C4-2B (cell line): ENCODE results near the gene EDC3.

Source experiments
- H3K27ac ChIP-seq: fragments of 450-650 bp; 2 replicates; pipeline ENCODE4 v1.5.1; 2017
- CTCF ChIP-seq: fragments of 450-650 bp; conservative IDR thresholded peaks from 2 replicates; pipeline ENCODE4 v1.5.1; 2017; ENCODE audit warnings: mild to moderate bottlenecking
- ZFX ChIP-seq: fragments of 450-650 bp; IDR thresholded peaks from 2 replicates; pipeline ENCODE4 v1.6.1; 2017

EDC3 gene

GRCh38 chr15:74727727-74728126 is 31.9 kb upstream of the EDC3 start:
- no peak for TF ChIP-seq CTCF
- no peak for TF ChIP-seq ZFX
- no peak overlapping the region for H3K27ac ChIP-seq

- no peak for TF ChIP-seq CTCF
- no peak for TF ChIP-seq ZFX
- no peak overlapping the region for H3K27ac ChIP-seq
These were observed 30.9 kb upstream of the EDC3 start for GRCh38 chr15:74726774-74727164.

- H3K27ac ChIP-seq, result peak overlapping the region; percentile 52
These were observed 30.3 kb upstream of the EDC3 start for GRCh38 chr15:74725845-74726773.

DNA sequence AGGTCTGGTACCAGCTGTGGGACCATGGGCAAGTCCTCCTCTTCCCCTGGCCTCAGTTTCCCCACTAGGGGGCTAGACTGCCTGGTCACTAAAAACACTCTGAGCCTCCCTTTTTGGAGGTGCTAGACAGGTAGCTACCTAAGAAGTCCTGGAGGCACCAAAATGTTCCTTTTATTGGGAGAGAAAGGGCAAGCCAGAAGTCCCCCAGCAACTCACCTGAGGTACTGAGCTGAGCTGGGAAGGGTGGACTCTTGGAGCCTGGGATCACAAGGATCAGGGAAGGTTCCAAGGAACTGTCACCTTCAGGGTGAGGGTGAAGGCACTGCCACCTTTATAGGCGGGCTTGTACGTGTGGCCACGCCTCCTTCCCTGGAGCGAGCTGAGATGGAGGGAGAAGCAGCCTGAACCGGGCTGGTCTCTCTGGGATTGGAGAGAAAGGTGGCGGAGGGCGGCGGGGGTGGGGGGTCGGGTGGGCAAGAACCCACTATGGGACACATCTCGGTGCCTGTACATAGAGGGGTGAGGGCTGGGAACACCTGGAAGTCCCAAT is 29.5 kb upstream of the EDC3 start, which contains the start of gene CYP1A1:
Gene CYP1A1 (minus strand): TSS at position 304 of the 550 bp plus-strand sequence. CDS start 2,431 bp downstream, outside the sequence.
- no peak for TF ChIP-seq CTCF
- TF ChIP-seq ZFX, result no peak
- peak within 1 kb of the TSS; percentile 52 for H3K27ac ChIP-seq

More at GRCh38 chr15:74725845-74726773, 30.3 kb upstream of the EDC3 start:
- no peak for TF ChIP-seq ZFX
- no peak for TF ChIP-seq CTCF

DNA sequence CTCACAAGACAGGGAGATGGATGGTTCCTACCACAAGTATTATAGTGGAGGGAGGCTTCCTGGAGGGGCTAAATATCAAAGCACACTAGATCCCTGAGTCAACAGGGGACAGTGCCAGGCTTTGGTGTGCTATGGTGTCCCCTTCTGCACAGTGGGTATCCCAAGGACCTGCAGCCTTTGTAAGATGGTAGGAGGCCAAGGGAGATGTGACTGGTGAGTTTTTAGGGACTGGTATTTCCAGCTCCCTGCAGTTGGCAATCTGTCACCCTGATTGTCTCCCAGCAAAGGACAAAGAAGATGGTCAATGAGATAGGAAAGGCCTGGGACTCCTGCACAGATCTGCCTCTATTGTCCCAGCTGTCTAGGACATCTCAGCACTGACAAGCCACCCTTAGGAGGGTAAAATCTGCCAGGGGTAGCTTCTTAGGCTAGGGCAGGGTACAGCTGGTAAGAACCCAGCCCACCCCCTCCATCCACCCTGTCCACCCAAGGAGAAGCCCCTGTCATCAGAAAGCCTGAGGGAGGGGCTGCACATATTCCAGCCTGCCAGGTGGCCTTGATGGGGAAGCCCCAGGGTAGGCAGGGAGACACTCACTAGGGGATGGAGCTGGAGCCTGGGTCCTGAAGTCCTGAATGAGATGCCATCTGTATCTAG is 28.9 kb upstream of the EDC3 start:
- TF ChIP-seq CTCF (no peak), ZFX (no peak)
- peak overlapping the region; percentile 52 for H3K27ac ChIP-seq

DNA sequence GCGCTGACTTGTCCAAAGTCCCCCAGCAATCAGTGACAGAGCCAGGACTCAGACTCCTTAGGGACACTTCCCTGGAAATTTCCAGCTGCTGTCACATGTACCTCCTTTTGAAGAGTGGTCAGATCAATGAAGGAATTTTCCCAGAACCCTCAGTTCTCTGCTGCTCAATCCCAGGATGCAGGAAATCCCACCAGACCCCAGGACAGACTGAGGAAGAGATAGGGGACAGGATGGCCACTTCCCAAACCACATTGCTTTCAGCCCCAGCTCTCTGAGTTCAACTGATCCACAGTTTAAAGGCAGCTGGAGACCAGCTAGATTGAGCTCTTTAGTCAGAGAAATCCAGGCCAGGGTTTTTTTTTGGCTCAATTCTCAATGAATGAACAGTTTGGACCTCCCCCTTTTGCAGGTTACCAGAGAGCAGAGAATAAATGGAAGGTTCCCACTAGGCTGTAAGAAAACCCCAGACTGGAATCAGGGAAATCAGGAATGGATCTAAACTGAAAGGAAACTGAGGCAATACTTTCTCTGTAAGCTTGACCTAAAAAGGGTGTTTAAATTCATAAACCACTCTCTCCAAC is 28.0 kb upstream of the EDC3 start:
- H3K27ac ChIP-seq, result peak overlapping the region; percentile 52; the same call in 1 of the 2 replicates
- TF ChIP-seq ZFX (no peak), CTCF (no peak)
